SK-N-MC (cell line): ENCODE data around the gene LAMC2.

Source experiments
- EZH2 ChIP-seq: fragments of 200-600 bp; sonication (generic); IDR thresholded peaks from one replicate; pipeline ENCODE4 v1.6.1; 2017; ENCODE audit warnings: antibody characterized with exemption
- POLR2AphosphoS5 ChIP-seq: IDR thresholded peaks from 2 replicates; pipeline ENCODE4 v1.6.1; 2012; ENCODE audit warnings: mild to moderate bottlenecking, low read depth, low read length, borderline replicate concordance

- no peak for TF ChIP-seq POLR2AphosphoS5
- no peak for TF ChIP-seq EZH2
Measured at GRCh38 chr1:183259924-183260323, 73.9 kb downstream of the LAMC2 start.
